Uterus (tissue), 4 donors: ENCODE data around the gene KYAT1. TPM values are rescaled to one million over a fixed set of nuclear protein-coding genes. Genes with fewer than 3 reads are reported as not detected.

Experiments
- DNase-seq, 2 donors: peaks; one replicate each; pipeline ENCODE4 v3.0.0-alpha.2; 2019 to 2020
- H3K27ac ChIP-seq, 2 donors: fragments of 200-600 bp; sonication (generic); 1 replicate in 1 of 2; 2 replicates in 1 of 2; pipeline ENCODE4 v1.5.1; 2016 to 2018
- H3K27me3 ChIP-seq, 2 donors: fragments of 200-600 bp; sonication (generic); one replicate each; pipeline ENCODE4 v1.5.1; 2018 to 2019; ENCODE audit warnings: control low read depth in 1 of 2
- H3K36me3 ChIP-seq, 2 donors: fragments of 200-600 bp; sonication (generic); one replicate each; pipeline ENCODE4 v1.5.1; 2019; ENCODE audit warnings: control low read depth in 1 of 2
- H3K4me1 ChIP-seq, 2 donors: fragments of 200-600 bp; sonication (generic); one replicate each; pipeline ENCODE4 v1.5.1; 2018 to 2019; ENCODE audit warnings: control low read depth in 1 of 2
- H3K4me3 ChIP-seq, 2 donors: fragments of 200-600 bp; sonication (generic); 1 replicate in 1 of 2; 2 replicates in 1 of 2; pipeline ENCODE4 v1.5.1; 2018 to 2019; ENCODE audit warnings: mild to moderate bottlenecking in 1 of 2
- H3K9me3 ChIP-seq, 2 donors: fragments of 200-600 bp; sonication (generic); one replicate each; pipeline ENCODE4 v1.5.1; 2019; ENCODE audit warnings: control low read depth in 1 of 2
- POLR2A ChIP-seq, 2 donors: fragments of 450-650 bp; IDR thresholded peaks; one replicate each; pipeline ENCODE4 v1.6.1; 2016; ENCODE audit warnings: antibody characterized with exemption in 2 of 2, mild to moderate bottlenecking in 1 of 2, moderate library complexity in 1 of 2
- intact Hi-C: fragments of 100-400 bp; cut with DNase I; formaldehyde crosslinking; loops from one replicate; pipeline ENCODE4 v1.15.1; 2023; ENCODE audit warnings: low total_unique reads
- total RNA-seq, 4 donors: library from RNA; depleted of rRNA in 3 of 4; stranded (reverse); fragments of >200 nt in 3 of 4; gene quantifications; one replicate each; pipeline versions ENCODE4 v1.1.0 to v1.2.4, GENCODE V29; 2014 to 2023
- TF ChIP-seq, protein P1 (sequence below), 4 experiments: fragments of 200-600 bp in 2 of 4; fragments of 450-650 bp in 2 of 4; sonication (generic) in 2 of 4; IDR thresholded peaks; one replicate each; pipeline ENCODE4 v1.5.1; 2016 to 2019; ENCODE audit warnings: antibody characterized with exemption in 4 of 4, mild to moderate bottlenecking in 2 of 4, moderate library complexity in 1 of 4
- donor health status: DM: yes; HTN: yes; CAD: no.

The KYAT1 gene
- total RNA-seq, 4 donors from 2014 or later: 1.5 to 11.0 (median 3.4) TPM

DNA sequence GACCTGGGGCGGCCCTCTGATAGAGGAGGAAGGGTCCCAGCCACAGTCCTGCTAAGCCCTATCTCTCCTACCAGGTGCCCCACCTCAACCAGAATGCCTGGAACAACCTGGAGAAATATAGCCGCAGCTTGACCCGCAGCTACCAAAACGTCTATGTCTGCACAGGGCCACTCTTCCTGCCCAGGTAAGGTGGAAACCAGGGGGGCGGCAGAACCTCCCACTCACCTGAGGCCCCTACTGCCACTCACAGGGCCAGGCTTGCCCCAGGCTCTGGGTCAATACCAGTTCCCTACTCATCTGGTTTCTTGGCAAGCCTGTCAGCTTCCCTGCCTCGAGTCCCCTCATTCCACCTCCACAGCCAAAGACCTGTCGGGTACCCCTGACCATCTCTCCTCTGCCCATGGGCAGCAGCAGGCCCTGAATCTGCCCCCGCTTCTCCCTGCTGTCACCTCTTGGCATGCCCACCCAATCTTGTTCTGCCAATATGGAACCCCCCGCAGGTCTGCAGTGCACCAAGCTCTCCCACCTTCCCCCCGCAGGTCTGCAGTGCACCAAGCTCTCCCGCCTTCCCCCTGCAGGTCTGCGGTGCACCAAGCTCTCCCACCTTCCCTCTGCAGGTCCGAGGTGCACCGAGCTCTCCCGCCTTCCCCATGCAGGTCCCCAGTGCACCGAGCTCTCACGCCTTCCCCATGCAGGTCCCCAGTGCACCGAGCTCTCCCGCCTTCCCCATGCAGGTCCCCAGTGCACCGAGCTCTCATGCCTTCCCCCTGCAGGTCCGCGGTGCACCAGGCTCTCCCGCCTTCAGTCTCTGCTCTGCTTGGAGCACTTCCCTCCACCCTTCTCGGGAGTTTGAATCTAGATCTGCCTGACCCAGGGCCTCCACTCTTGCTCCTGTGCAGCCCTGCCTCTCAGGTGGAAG lies 60.8 kb downstream of the KYAT1 start:
- peaks cover 0 to 4% of the 10 kb centered on the region in 2 donors for H3K4me1 ChIP-seq
- H3K9me3 ChIP-seq: no peaks in the 10 kb centered on the region
- H3K36me3 ChIP-seq: no peaks in the 10 kb centered on the region
- no peak for DNase-seq
- no peak for TF ChIP-seq POLR2A (IDR thresholded peaks at IDR 0.05)
- TF ChIP-seq, protein P1, sequence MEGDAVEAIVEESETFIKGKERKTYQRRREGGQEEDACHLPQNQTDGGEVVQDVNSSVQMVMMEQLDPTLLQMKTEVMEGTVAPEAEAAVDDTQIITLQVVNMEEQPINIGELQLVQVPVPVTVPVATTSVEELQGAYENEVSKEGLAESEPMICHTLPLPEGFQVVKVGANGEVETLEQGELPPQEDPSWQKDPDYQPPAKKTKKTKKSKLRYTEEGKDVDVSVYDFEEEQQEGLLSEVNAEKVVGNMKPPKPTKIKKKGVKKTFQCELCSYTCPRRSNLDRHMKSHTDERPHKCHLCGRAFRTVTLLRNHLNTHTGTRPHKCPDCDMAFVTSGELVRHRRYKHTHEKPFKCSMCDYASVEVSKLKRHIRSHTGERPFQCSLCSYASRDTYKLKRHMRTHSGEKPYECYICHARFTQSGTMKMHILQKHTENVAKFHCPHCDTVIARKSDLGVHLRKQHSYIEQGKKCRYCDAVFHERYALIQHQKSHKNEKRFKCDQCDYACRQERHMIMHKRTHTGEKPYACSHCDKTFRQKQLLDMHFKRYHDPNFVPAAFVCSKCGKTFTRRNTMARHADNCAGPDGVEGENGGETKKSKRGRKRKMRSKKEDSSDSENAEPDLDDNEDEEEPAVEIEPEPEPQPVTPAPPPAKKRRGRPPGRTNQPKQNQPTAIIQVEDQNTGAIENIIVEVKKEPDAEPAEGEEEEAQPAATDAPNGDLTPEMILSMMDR (IDR thresholded peaks at IDR 0.05): no peak
- no peak overlapping the region for H3K27ac ChIP-seq
- H3K27me3 ChIP-seq: no peaks in the 10 kb centered on the region
- intact Hi-C loops: no loop called here
- H3K4me3 ChIP-seq: no peak overlapping the region

DNA sequence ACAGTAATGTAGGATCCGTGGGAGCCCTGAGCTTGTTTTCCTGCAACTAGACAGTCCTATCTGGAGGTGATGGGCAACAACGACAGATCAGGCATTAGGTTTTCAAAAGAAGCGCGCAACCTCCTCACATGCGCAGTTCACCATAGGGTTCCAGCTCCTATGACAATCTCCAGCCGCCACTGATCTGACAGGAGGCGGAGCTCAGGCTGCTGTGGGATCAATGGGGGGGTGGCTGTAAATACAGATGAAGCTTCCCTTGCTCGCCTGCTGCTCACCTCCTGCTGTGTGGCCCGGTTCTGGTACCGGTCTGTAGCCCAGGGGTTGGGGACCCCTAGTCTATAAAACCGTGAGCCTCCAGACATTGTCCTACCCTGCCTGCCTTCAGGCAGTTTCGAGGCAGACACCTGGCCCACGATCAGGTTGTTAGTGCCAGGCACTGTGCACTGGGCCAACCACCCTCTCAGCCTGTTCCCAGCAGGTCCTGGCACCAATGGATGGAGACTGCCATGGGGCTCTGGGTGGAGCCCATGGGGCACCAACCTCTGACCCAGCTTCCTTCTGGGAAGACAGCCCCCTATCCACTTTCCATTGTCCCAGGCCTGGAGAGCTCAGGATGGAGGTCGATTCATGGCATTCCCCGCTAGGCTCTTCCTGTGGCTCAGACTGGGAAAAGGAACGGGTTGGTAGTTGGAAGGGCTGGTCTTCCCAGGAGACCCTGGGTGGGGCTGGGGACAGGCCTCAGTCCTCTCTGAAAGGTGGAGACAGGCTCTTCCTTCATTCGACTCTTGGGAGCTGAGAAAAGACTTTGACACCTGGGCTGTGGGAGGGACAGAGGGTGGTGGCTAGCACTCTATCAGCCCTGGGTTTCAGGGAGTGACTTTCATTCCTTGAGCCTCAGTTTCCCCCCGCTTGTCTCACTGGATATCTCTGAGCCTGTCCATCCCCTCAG lies 61.8 kb downstream of the KYAT1 start:
- no peak overlapping the region for H3K27ac ChIP-seq
- peak; percentile 64 to 75 for DNase-seq
- no peaks in the 10 kb centered on the region for H3K27me3 ChIP-seq
- no peak overlapping the region for H3K4me3 ChIP-seq
- TF ChIP-seq, protein P1 (IDR thresholded peaks at IDR 0.05): no peak
- TF ChIP-seq POLR2A (IDR thresholded peaks at IDR 0.05): no peak
- H3K36me3 ChIP-seq: no peaks in the 10 kb centered on the region
- H3K4me1 ChIP-seq: peaks cover 0 to 4% of the 10 kb centered on the region in 2 donors
- intact Hi-C loops: no loop called here
- no peaks in the 10 kb centered on the region for H3K9me3 ChIP-seq

DNA sequence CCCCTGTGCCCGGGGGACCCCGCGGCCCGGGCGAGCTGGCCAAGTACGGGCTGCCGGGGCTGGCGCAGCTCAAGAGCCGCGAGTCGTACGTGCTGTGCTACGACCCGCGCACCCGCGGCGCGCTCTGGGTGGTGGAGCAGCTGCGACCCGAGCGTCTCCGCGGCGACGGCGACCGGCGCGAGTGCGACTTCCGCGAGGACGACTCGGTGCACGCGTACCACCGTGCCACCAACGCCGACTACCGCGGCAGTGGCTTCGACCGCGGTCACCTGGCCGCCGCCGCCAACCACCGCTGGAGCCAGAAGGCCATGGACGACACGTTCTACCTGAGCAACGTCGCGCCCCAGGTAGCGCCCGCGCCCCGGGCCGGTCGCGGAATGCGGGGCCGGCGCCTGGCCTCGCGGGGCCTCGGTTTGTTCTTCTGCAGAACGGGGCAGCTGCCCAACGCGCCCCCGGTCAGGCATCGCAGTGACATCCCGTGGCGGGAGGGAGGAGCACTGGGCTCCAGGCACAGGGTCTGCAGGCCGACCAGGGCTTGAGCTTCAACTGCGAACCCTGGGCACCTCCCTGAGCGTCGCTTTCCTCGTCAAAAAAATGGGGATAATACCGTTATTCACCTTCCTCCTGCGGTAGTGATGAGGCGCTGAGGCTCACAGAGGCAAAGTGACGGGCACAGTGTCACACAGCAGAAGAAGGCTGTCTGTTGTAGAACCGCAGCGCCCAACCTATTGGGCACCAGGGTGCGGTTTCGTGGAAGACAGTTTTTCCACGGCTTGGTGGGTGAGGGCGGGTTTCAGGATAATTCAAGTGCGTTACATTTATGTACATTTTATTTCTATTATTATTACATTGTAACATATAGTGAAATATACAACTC lies 62.7 kb downstream of the KYAT1 start:
- peaks cover 0 to 4% of the 10 kb centered on the region in 2 donors for H3K4me1 ChIP-seq
- TF ChIP-seq, protein P1 (IDR thresholded peaks at IDR 0.05): no peak
- no peak for TF ChIP-seq POLR2A (IDR thresholded peaks at IDR 0.05)
- H3K27ac ChIP-seq: peak overlapping the region; percentile 66 to 79
- no peaks in the 10 kb centered on the region for H3K36me3 ChIP-seq
- H3K4me3 ChIP-seq: peak overlapping the region; percentile 51 to 66
- no peak for DNase-seq
- intact Hi-C loops: no loop called here
- no peaks in the 10 kb centered on the region for H3K9me3 ChIP-seq
- H3K27me3 ChIP-seq: no peaks in the 10 kb centered on the region

DNA sequence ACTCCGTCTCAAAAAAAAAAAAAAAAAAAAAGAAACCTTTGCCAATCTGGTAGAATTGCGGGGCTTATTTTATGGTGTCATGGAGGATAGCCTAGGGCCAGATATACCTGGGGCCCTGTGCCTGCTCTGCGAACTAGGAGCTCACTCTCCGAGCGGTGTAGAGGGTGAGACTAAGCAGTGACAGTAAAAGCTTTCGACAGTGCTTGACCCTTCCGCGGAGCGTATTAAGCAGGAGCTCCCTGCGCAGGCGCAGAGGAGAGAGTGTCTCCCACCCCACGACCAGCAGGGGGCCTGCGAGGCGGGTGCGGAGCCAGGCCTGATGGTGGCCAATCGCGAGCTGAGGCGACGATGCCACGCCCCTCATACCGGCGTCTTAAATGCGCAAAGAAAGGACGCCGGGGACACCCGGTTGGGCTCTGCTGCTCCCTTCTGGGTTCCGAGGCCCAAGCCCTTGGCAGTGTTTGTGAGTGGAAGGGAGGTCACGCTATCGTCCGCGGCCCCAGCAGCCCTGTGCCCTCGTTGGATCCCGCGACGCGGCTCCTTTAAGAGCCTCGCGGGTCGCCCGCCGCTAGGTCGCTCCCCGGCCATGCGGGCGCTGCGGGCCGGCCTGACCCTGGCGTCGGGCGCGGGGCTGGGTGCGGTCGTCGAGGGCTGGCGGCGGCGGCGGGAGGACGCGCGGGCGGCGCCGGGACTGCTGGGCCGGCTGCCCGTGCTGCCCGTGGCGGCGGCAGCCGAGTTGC lies 63.5 kb downstream of the KYAT1 start, which contains the start of gene ENDOG:
TSS of gene ENDOG (plus strand) at position 402 of the 740 bp plus-strand sequence. CDS start at position 587, 185 bp downstream.
- no peaks in the 10 kb centered on the region for H3K36me3 ChIP-seq
- no peaks in the 10 kb centered on the region for H3K9me3 ChIP-seq
- peak; percentile 96 to 98 for DNase-seq
- no peaks in the 10 kb centered on the region for H3K27me3 ChIP-seq
- peaks cover 0 to 4% of the 10 kb centered on the region in 2 donors for H3K4me1 ChIP-seq
- peak within 1 kb of the TSS; percentile 66 to 79 for H3K27ac ChIP-seq
- intact Hi-C loops: no loop called here
- peak within 1 kb of the TSS; percentile 51 to 66 for H3K4me3 ChIP-seq
- TF ChIP-seq, protein P1 (IDR thresholded peaks at IDR 0.05): peak; percentile 91 to 99 (median 98)
- TF ChIP-seq POLR2A (IDR thresholded peaks at IDR 0.05): peak; percentile 61 to 93
